ENCODE data around the gene CAPN2. TPM values are rescaled to one million over a fixed set of nuclear protein-coding genes. Genes with fewer than 3 reads are reported as not detected.

The CAPN2 gene
- total RNA-seq, 4 donors from 2014 or later = 96.5 to 170 (median 117) TPM

DNA sequence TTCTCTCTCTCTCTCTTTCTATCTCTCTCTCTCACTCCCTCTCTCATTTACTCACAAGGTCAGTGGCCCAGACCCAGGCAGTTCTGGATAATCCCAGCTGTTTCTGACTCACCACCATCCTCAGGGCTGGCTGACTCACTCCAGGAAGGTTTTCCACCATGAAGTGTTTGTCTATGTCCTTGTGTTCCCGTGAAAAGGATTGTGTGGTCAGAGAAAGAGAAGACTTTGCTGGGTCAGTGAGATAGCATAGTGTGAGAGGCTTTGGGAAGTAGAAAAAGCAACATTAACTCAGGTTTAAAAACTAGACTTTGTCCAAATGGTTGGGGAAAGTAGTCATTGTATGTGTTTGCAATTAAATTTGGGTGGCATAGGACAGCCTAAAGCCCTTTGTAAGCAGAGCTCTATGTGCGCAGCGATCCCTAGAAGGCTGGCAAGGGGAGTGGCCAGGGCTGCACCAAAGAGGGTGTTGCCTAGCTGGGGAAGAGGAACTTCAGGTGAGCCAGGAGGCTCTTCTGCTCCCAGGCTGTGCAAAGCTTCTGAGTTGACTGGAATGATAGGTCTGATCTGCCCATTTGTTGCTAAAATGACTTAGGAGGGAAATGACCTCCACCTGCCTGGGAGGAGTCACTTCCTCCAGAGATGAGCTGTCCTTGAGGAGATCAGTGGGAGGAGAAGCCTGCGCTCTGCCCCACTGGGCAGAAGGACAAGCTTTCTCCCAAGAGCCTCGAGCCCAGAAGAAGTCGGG, 4.9 kb upstream of the CAPN2 start:
- H3K27me3 ChIP-seq = no peaks in the 10 kb centered on the region
- TF ChIP-seq, protein P1, sequence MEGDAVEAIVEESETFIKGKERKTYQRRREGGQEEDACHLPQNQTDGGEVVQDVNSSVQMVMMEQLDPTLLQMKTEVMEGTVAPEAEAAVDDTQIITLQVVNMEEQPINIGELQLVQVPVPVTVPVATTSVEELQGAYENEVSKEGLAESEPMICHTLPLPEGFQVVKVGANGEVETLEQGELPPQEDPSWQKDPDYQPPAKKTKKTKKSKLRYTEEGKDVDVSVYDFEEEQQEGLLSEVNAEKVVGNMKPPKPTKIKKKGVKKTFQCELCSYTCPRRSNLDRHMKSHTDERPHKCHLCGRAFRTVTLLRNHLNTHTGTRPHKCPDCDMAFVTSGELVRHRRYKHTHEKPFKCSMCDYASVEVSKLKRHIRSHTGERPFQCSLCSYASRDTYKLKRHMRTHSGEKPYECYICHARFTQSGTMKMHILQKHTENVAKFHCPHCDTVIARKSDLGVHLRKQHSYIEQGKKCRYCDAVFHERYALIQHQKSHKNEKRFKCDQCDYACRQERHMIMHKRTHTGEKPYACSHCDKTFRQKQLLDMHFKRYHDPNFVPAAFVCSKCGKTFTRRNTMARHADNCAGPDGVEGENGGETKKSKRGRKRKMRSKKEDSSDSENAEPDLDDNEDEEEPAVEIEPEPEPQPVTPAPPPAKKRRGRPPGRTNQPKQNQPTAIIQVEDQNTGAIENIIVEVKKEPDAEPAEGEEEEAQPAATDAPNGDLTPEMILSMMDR (IDR thresholded peaks at IDR 0.05) = peak in 2 of 4 experiments; percentile 13 to 38
- no peak for TF ChIP-seq POLR2A (IDR thresholded peaks at IDR 0.05)
- H3K4me1 ChIP-seq = peaks cover 0 to 7% of the 10 kb centered on the region in 2 donors
- peak; percentile 84 to 91 for DNase-seq
- H3K4me3 ChIP-seq = no peak overlapping the region
- intact Hi-C loops (cut with DNase I; ENCODE audit: low total_unique reads) = no loop called here
- H3K36me3 ChIP-seq = no peaks in the 10 kb centered on the region
- no peaks in the 10 kb centered on the region for H3K9me3 ChIP-seq
- peak overlapping the region; percentile 88 for H3K27ac ChIP-seq

DNA sequence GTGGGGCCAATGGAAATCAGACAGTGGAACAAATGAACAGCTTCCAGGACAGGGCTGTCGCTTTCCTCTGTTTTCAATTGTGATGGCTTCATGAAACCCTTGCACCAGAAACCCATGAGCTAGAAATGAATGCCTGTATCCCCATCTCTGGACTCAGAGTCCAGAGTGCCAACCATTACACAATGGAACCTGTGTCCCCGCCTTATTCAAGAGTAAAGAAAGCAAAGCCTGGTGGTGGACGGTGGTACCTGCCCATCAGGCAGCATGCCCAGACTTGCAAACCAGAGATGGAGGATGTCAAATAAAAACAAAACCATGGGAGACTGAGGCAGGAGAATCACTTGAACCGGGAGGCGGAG, 4.4 kb upstream of the CAPN2 start:
- intact Hi-C loops (cut with DNase I; ENCODE audit: low total_unique reads) = no loop called here
- peaks cover 0 to 7% of the 10 kb centered on the region in 2 donors for H3K4me1 ChIP-seq
- TF ChIP-seq POLR2A (IDR thresholded peaks at IDR 0.05) = no peak
- TF ChIP-seq, protein P1 (IDR thresholded peaks at IDR 0.05) = no peak
- no peaks in the 10 kb centered on the region for H3K36me3 ChIP-seq
- H3K27me3 ChIP-seq = no peaks in the 10 kb centered on the region
- no peak overlapping the region for H3K4me3 ChIP-seq
- H3K9me3 ChIP-seq = no peaks in the 10 kb centered on the region
- H3K27ac ChIP-seq = peak overlapping the region; percentile 88
- no peak for DNase-seq

DNA sequence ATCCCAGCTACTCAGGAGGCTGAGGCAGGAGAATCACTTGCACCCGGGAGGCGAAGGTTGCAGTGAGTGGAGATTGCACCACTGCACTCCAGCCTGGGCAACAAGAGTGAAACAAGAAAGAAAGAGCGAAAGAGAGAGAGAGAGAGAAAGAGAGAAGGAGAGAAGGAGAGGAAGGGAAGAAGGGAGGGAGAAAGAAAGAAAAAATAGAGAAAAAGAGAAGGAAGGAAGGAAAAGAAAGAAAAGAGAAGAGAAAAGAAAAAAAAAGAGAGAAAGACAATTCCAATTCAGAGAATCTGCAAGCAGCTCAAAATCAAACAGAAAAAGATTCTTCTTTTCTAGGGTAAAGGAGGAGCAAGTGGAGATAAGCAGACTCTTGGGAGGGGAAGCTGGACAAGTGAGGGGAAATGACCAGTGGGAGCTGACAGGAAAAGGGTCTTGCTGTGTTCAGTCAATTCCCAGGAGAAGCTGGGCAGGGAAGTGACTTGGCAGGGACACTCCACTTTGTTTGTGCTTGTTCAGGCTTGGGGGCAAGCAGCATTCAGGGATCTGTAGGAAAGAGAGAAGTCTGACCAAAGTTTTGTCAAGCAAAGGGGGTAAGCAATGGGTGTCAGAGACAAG, 3.6 kb upstream of the CAPN2 start:
- peaks cover 0 to 7% of the 10 kb centered on the region in 2 donors for H3K4me1 ChIP-seq
- intact Hi-C loops (cut with DNase I; ENCODE audit: low total_unique reads) = no loop called here

DNA sequence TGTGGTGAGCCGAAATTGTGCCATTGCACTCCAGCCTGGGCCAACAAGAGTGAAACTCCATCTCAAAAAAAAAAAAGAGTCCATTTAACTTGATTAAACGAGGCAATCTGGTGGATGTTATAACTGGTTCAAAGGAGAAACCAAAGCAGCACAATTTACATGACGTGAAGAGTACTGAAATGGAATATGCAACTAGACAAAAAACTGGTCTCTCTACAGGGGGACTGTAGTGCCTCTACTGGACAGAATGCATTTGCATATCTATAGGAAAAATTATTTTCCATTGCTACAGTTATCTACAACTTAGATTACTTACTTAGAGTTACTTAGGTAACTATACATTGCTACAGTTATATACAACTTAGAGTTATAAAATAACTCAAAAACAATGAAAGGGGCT, 2.7 kb upstream of the CAPN2 start:
- intact Hi-C loops (cut with DNase I; ENCODE audit: low total_unique reads) = no loop called here

More for the DNA sequence above, 3.6 kb upstream of the CAPN2 start:
- TF ChIP-seq, protein P1 (IDR thresholded peaks at IDR 0.05) = no peak
- TF ChIP-seq POLR2A (IDR thresholded peaks at IDR 0.05) = no peak
- Histone ChIP-seq H3K4me3 (no peak overlapping the region), H3K9me3 (no peaks in the 10 kb centered on the region), H3K27ac (no peak overlapping the region), H3K27me3 (no peaks in the 10 kb centered on the region), H3K36me3 (no peaks in the 10 kb centered on the region)
- DNase-seq = no peak

More for the DNA sequence above, 2.7 kb upstream of the CAPN2 start:
- no peak for DNase-seq
- no peak overlapping the region for H3K27ac ChIP-seq
- no peak for TF ChIP-seq POLR2A (IDR thresholded peaks at IDR 0.05)
- TF ChIP-seq, protein P1 (IDR thresholded peaks at IDR 0.05) = peak in 2 of 4 experiments; percentile 8 to 35
- no peak overlapping the region for H3K4me3 ChIP-seq
- H3K9me3 ChIP-seq = no peaks in the 10 kb centered on the region
- peaks cover 0 to 7% of the 10 kb centered on the region in 2 donors for H3K4me1 ChIP-seq
- no peaks in the 10 kb centered on the region for H3K36me3 ChIP-seq
- H3K27me3 ChIP-seq = no peaks in the 10 kb centered on the region
